K562 (cell line): ENCODE measurements around the gene EIF5. TPM values are rescaled to one million over a fixed set of nuclear protein-coding genes. Genes with fewer than 3 reads are reported as not detected.

Experiments used
- COPS2 ChIP-seq: fragments of 450-650 bp; conservative IDR thresholded peaks from 2 replicates; pipeline ENCODE4 v1.6.1; 2016; ENCODE audit warnings: mild to moderate bottlenecking, moderate library complexity
- E2F3 ChIP-seq: fragments of 250-450 bp; sonication (Bioruptor Pico); IDR thresholded peaks from 2 replicates; pipeline ENCODE4 v1.4.0; 2020; ENCODE audit warnings: mild to moderate bottlenecking
- ETV6 ChIP-seq, 3 experiments: fragments of 150-350 bp in 1 of 3; sonication (generic) in 1 of 3; formaldehyde crosslinking in 1 of 3; IDR thresholded peaks; 2 replicates each; pipeline versions ENCODE4 v1.6.1 to v1.8.0; 2014 to 2022; ENCODE audit warnings: borderline replicate concordance in 2 of 3, low read depth in 2 of 3, antibody characterized with exemption in 1 of 3, low read length in 1 of 3, mild to moderate bottlenecking in 1 of 3, missing genetic modification reagents in 1 of 3
- FOXA1 ChIP-seq: fragments of 450-650 bp; IDR thresholded peaks from 2 replicates; pipeline ENCODE4 v1.6.1; 2016; ENCODE audit warnings: mild to moderate bottlenecking, borderline replicate concordance
- HNRNPUL1 ChIP-seq: fragments of 200-400 bp; formaldehyde crosslinking; IDR thresholded peaks from 2 replicates; pipeline ENCODE4 v1.6.1; 2017; ENCODE audit warnings: low read length
- NBN ChIP-seq: fragments of 450-650 bp; IDR thresholded peaks from 2 replicates; pipeline ENCODE4 v1.6.1; 2016; ENCODE audit warnings: low read depth, mild to moderate bottlenecking
- NRF1 ChIP-seq, 2 experiments: fragments of 450-650 bp; IDR thresholded peaks in 1 of 2; conservative IDR thresholded peaks in 1 of 2; 2 replicates each; pipeline ENCODE4 v1.6.1; 2014; ENCODE audit warnings: mild to moderate bottlenecking in 2 of 2
- PHTF2 ChIP-seq: fragments of 250-450 bp; sonication (Bioruptor Pico); IDR thresholded peaks from 2 replicates; pipeline ENCODE4 v1.5.0; 2021; ENCODE audit warnings: mild to moderate bottlenecking
- POLR2A ChIP-seq: fragments of 450-650 bp; conservative IDR thresholded peaks from 2 replicates; pipeline ENCODE4 v1.6.1; 2016
- RBM17 ChIP-seq: fragments of 200-400 bp; formaldehyde crosslinking; IDR thresholded peaks from 2 replicates; pipeline ENCODE4 v1.6.1; 2017; ENCODE audit warnings: low read depth, mild to moderate bottlenecking, low read length, borderline replicate concordance
- RBM39 ChIP-seq: fragments of 200-400 bp; formaldehyde crosslinking; optimal IDR thresholded peaks from 2 replicates; pipeline ENCODE3; 2018; ENCODE audit warnings: low read depth, low read length
- SRSF1 ChIP-seq: fragments of 200-400 bp; formaldehyde crosslinking; IDR thresholded peaks from 2 replicates; pipeline ENCODE4 v1.6.1; 2017; ENCODE audit warnings: mild to moderate bottlenecking, low read depth, low read length, moderate library complexity
- SRSF9 ChIP-seq: fragments of 200-400 bp; formaldehyde crosslinking; IDR thresholded peaks from 2 replicates; pipeline ENCODE4 v1.6.1; 2017; ENCODE audit warnings: low read depth, low read length, borderline replicate concordance
- TRIM24 ChIP-seq, 2 experiments: fragments of 450-650 bp; IDR thresholded peaks; 2 replicates each; pipeline ENCODE4 v1.6.1; 2016
- ZNF316 ChIP-seq: fragments of 450-650 bp; IDR thresholded peaks from 2 replicates; pipeline ENCODE4 v1.6.1; 2016
- ZNF764 ChIP-seq: fragments of 250-450 bp; sonication (Bioruptor Pico); IDR thresholded peaks from 2 replicates; pipeline ENCODE4 v1.4.0; 2020; ENCODE audit warnings: low read depth, mild to moderate bottlenecking, moderate library complexity
- polyA plus RNA-seq, 8 experiments: library from polyadenylated mRNA; depleted of rRNA in 4 of 8; stranded (reverse) in 5 of 8; unstranded in 3 of 8; fragments of >200 nt; fragmentation: Nextera tagmentation in 2 of 8; fragmentation: Illumina TruSeq in 1 of 8; extraction: Ambion mirVana in 2 of 8; extraction: Trizol in 1 of 8; gene quantifications; 2 replicates each; pipeline versions ENCODE4 v1.2.1 to v1.2.3, GENCODE V29; 2011 to 2014; ENCODE audit warnings: inconsistent platforms in 1 of 8, missing spikeins in 1 of 8
- total RNA-seq, 7 experiments: library from RNA; depleted of rRNA in 6 of 7; stranded (reverse); fragments of >200 nt in 6 of 7; fragmentation: Illumina TruSeq in 2 of 7; extraction: Trizol in 2 of 7; gene quantifications; 2 replicates each; pipeline versions ENCODE4 v1.2.1 to v1.2.3, GENCODE V29; 2011 to 2021; ENCODE audit warnings: low replicate concordance in 1 of 7
- TF ChIP-seq, protein P1 (sequence below), 2 experiments: fragments of 450-650 bp; conservative IDR thresholded peaks; 2 replicates each; pipeline ENCODE4 v1.6.1; 2017; ENCODE audit warnings: mild to moderate bottlenecking in 2 of 2, moderate library complexity in 2 of 2
- TF ChIP-seq, protein P2 (sequence below), 2 experiments: IDR thresholded peaks in 1 of 2; conservative IDR thresholded peaks in 1 of 2; 2 replicates each; pipeline ENCODE4 v1.6.1; 2016; ENCODE audit warnings: low read depth in 2 of 2, mild to moderate bottlenecking in 1 of 2, missing compliant biosample characterization in 1 of 2, missing genetic modification characterization in 1 of 2, moderate library complexity in 1 of 2
- TF ChIP-seq, protein P3 (sequence below): fragments of 250-450 bp; sonication (Bioruptor Pico); IDR thresholded peaks from 2 replicates; pipeline ENCODE4 v1.5.0; 2020; ENCODE audit warnings: mild to moderate bottlenecking, borderline replicate concordance
- TF ChIP-seq, protein P4 (sequence below): fragments of 450-650 bp; formaldehyde crosslinking; IDR thresholded peaks from 2 replicates; pipeline ENCODE4 v1.4.0; 2020; ENCODE audit warnings: mild to moderate bottlenecking, moderate library complexity

The EIF5 gene
- total and polyA plus RNA-seq, 9 of the 15 experiments (the other 6 are each of a cell fraction or from before 2014, with no cell fraction given): 92.7 to 442 (median 190) TPM

DNA sequence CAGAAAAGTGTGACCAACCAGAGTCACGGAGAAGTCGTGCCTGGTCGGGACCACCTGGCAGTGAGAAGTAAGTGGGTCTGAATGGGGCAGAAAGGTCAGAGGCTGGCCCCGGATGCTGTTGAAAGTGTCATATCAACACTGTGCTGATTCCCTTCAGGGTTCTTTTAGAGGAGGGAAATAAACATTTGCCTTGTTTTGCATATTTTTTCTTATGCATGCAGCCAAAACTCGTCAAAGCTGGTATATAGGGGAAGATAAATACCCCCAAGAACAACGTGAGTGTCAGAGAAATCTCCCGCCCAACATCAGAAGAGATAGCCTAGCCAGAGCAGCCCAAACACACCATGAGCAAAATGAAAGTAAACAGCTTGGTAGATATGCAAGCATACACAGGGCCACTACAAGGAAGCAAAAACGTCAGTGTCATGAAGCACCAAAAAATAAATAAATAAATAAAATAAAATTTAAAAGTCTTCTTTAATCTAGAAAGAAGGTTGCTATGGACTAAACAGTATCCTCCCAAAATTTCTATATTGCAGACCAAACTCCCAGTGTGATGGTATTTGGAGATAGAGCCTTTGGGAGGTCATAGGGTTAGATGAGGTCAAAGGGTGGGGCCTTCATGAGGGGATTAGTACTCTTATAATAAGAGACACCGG is 22.1 kb downstream of the EIF5 start (continued):
- TF ChIP-seq, protein P1, sequence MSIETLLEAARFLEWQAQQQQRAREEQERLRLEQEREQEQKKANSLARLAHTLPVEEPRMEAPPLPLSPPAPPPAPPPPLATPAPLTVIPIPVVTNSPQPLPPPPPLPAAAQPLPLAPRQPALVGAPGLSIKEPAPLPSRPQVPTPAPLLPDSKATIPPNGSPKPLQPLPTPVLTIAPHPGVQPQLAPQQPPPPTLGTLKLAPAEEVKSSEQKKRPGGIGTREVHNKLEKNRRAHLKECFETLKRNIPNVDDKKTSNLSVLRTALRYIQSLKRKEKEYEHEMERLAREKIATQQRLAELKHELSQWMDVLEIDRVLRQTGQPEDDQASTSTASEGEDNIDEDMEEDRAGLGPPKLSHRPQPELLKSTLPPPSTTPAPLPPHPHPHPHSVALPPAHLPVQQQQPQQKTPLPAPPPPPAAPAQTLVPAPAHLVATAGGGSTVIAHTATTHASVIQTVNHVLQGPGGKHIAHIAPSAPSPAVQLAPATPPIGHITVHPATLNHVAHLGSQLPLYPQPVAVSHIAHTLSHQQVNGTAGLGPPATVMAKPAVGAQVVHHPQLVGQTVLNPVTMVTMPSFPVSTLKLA (conservative IDR thresholded peaks at IDR 0.05): 0 out of 4 replicates have a peak, but pooled peaks of 1 of the 2 experiments have one; percentile 22
- TF ChIP-seq E2F3 (CRISPR knock-in tag) (no peak), COPS2 (no peak), RBM39 (no peak), SRSF9 (no peak), ETV6 (IDR thresholded peaks at IDR 0.05; ENCODE audit: borderline replicate concordance in 1 of 2, low read depth in 2 of 2, low read length in 1 of 2) (no peak), ETV6 (CRISPR knock-in tag; IDR thresholded peaks at IDR 0.05; ENCODE audit: borderline replicate concordance) (no peak), POLR2A (peak; percentile 83), NRF1 (conservative IDR thresholded peaks at IDR 0.05 in 1 of 2, IDR thresholded peaks at IDR 0.05 in 1 of 2) (no peak), RBM17 (no peak), SRSF1 (no peak), HNRNPUL1 (no peak), FOXA1 (no peak), NBN (no peak), ZNF316 (0 out of 2 replicates have a peak, but pooled peaks have one; percentile 8), PHTF2 (no peak), TRIM24 (IDR thresholded peaks at IDR 0.05) (no peak), ZNF764 (CRISPR knock-in tag) (no peak)
- TF ChIP-seq, protein P2, sequence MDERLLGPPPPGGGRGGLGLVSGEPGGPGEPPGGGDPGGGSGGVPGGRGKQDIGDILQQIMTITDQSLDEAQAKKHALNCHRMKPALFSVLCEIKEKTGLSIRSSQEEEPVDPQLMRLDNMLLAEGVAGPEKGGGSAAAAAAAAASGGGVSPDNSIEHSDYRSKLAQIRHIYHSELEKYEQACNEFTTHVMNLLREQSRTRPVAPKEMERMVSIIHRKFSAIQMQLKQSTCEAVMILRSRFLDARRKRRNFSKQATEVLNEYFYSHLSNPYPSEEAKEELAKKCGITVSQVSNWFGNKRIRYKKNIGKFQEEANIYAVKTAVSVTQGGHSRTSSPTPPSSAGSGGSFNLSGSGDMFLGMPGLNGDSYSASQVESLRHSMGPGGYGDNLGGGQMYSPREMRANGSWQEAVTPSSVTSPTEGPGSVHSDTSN (CRISPR knock-in tag; IDR thresholded peaks at IDR 0.05; ENCODE audit: low read depth): no peak
- TF ChIP-seq, protein P2 (tag; conservative IDR thresholded peaks at IDR 0.05; ENCODE audit: low read depth): no peak
- TF ChIP-seq, protein P3, sequence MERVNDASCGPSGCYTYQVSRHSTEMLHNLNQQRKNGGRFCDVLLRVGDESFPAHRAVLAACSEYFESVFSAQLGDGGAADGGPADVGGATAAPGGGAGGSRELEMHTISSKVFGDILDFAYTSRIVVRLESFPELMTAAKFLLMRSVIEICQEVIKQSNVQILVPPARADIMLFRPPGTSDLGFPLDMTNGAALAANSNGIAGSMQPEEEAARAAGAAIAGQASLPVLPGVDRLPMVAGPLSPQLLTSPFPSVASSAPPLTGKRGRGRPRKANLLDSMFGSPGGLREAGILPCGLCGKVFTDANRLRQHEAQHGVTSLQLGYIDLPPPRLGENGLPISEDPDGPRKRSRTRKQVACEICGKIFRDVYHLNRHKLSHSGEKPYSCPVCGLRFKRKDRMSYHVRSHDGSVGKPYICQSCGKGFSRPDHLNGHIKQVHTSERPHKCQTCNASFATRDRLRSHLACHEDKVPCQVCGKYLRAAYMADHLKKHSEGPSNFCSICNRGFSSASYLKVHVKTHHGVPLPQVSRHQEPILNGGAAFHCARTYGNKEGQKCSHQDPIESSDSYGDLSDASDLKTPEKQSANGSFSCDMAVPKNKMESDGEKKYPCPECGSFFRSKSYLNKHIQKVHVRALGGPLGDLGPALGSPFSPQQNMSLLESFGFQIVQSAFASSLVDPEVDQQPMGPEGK (CRISPR knock-in tag): no peak
- TF ChIP-seq, protein P4, sequence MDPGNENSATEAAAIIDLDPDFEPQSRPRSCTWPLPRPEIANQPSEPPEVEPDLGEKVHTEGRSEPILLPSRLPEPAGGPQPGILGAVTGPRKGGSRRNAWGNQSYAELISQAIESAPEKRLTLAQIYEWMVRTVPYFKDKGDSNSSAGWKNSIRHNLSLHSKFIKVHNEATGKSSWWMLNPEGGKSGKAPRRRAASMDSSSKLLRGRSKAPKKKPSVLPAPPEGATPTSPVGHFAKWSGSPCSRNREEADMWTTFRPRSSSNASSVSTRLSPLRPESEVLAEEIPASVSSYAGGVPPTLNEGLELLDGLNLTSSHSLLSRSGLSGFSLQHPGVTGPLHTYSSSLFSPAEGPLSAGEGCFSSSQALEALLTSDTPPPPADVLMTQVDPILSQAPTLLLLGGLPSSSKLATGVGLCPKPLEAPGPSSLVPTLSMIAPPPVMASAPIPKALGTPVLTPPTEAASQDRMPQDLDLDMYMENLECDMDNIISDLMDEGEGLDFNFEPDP (CRISPR knock-in tag): no peak
